WTC11 (cell line): ENCODE results near the gene PDZD8.

Source experiments
- CREB1 ChIP-seq: sonication (generic); formaldehyde crosslinking; IDR thresholded peaks from 2 replicates; pipeline ENCODE4 v1.8.0; 2023; ENCODE audit warnings: mild to moderate bottlenecking, missing genetic modification reagents
- NFE2L1 ChIP-seq: sonication (generic); formaldehyde crosslinking; IDR thresholded peaks from 2 replicates; pipeline ENCODE4 v1.8.1; 2023; ENCODE audit warnings: missing genetic modification reagents
- NR2C2 ChIP-seq: sonication (generic); formaldehyde crosslinking; IDR thresholded peaks from 2 replicates; pipeline ENCODE4 v1.8.0; 2022; ENCODE audit warnings: mild to moderate bottlenecking, missing genetic modification reagents
- SMAD3 ChIP-seq: sonication (generic); formaldehyde crosslinking; IDR thresholded peaks from 2 replicates; pipeline ENCODE4 v1.8.0; 2022; ENCODE audit warnings: missing genetic modification reagents, mild to moderate bottlenecking, borderline replicate concordance
- SMAD4 ChIP-seq: sonication (generic); formaldehyde crosslinking; IDR thresholded peaks from 2 replicates; pipeline ENCODE4 v1.8.0; 2022; ENCODE audit warnings: mild to moderate bottlenecking, missing genetic modification reagents
- TF ChIP-seq, protein P1 (sequence below): fragments of 200-600 bp; IDR thresholded peaks from 2 replicates; pipeline ENCODE4 v1.8.0; 2022; ENCODE audit warnings: antibody characterized with exemption
- TF ChIP-seq, protein P2 (sequence below): sonication (generic); formaldehyde crosslinking; IDR thresholded peaks from 2 replicates; pipeline ENCODE4 v1.8.0; 2023; ENCODE audit warnings: missing genetic modification reagents, mild to moderate bottlenecking, borderline replicate concordance
- TF ChIP-seq, protein P3 (sequence below): sonication (generic); formaldehyde crosslinking; IDR thresholded peaks from 2 replicates; pipeline ENCODE4 v1.8.1; 2022; ENCODE audit warnings: low read depth, missing genetic modification reagents, borderline replicate concordance
- TF ChIP-seq, protein P4 (sequence below): sonication (generic); formaldehyde crosslinking; IDR thresholded peaks from 2 replicates; pipeline ENCODE4 v1.8.1; 2023; ENCODE audit warnings: mild to moderate bottlenecking, missing genetic modification reagents, moderate library complexity

DNA sequence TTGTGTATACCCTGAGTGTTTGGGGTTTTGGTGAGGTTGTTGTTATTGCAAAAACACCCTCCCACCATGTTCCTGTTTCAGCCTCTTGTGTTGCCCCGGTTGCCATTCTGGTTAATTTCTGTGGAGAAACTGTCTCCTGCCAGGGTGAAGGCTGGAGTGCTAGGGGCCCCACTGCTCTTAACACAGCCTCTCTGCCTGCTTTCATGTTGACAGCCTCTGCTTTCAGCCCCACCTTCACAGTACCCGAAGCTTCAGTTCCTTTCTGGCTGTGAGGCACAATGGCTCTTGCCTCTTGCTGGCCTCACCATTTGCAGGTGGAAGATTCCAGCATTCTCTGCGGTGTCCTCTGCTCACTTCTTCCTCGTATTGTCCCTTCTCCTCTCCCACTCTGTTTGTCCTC is 115.2 kb downstream of the PDZD8 start:
- TF ChIP-seq, protein P1, sequence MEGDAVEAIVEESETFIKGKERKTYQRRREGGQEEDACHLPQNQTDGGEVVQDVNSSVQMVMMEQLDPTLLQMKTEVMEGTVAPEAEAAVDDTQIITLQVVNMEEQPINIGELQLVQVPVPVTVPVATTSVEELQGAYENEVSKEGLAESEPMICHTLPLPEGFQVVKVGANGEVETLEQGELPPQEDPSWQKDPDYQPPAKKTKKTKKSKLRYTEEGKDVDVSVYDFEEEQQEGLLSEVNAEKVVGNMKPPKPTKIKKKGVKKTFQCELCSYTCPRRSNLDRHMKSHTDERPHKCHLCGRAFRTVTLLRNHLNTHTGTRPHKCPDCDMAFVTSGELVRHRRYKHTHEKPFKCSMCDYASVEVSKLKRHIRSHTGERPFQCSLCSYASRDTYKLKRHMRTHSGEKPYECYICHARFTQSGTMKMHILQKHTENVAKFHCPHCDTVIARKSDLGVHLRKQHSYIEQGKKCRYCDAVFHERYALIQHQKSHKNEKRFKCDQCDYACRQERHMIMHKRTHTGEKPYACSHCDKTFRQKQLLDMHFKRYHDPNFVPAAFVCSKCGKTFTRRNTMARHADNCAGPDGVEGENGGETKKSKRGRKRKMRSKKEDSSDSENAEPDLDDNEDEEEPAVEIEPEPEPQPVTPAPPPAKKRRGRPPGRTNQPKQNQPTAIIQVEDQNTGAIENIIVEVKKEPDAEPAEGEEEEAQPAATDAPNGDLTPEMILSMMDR, result no peak
- TF ChIP-seq SMAD3 (CRISPR knock-in tag), result no peak
- TF ChIP-seq, protein P2, sequence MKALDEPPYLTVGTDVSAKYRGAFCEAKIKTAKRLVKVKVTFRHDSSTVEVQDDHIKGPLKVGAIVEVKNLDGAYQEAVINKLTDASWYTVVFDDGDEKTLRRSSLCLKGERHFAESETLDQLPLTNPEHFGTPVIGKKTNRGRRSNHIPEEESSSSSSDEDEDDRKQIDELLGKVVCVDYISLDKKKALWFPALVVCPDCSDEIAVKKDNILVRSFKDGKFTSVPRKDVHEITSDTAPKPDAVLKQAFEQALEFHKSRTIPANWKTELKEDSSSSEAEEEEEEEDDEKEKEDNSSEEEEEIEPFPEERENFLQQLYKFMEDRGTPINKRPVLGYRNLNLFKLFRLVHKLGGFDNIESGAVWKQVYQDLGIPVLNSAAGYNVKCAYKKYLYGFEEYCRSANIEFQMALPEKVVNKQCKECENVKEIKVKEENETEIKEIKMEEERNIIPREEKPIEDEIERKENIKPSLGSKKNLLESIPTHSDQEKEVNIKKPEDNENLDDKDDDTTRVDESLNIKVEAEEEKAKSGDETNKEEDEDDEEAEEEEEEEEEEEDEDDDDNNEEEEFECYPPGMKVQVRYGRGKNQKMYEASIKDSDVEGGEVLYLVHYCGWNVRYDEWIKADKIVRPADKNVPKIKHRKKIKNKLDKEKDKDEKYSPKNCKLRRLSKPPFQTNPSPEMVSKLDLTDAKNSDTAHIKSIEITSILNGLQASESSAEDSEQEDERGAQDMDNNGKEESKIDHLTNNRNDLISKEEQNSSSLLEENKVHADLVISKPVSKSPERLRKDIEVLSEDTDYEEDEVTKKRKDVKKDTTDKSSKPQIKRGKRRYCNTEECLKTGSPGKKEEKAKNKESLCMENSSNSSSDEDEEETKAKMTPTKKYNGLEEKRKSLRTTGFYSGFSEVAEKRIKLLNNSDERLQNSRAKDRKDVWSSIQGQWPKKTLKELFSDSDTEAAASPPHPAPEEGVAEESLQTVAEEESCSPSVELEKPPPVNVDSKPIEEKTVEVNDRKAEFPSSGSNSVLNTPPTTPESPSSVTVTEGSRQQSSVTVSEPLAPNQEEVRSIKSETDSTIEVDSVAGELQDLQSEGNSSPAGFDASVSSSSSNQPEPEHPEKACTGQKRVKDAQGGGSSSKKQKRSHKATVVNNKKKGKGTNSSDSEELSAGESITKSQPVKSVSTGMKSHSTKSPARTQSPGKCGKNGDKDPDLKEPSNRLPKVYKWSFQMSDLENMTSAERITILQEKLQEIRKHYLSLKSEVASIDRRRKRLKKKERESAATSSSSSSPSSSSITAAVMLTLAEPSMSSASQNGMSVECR (CRISPR knock-in tag), result no peak
- TF ChIP-seq, protein P3, sequence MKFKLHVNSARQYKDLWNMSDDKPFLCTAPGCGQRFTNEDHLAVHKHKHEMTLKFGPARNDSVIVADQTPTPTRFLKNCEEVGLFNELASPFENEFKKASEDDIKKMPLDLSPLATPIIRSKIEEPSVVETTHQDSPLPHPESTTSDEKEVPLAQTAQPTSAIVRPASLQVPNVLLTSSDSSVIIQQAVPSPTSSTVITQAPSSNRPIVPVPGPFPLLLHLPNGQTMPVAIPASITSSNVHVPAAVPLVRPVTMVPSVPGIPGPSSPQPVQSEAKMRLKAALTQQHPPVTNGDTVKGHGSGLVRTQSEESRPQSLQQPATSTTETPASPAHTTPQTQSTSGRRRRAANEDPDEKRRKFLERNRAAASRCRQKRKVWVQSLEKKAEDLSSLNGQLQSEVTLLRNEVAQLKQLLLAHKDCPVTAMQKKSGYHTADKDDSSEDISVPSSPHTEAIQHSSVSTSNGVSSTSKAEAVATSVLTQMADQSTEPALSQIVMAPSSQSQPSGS, result no peak
- TF ChIP-seq NFE2L1 (CRISPR knock-in tag), result no peak
- TF ChIP-seq, protein P4, sequence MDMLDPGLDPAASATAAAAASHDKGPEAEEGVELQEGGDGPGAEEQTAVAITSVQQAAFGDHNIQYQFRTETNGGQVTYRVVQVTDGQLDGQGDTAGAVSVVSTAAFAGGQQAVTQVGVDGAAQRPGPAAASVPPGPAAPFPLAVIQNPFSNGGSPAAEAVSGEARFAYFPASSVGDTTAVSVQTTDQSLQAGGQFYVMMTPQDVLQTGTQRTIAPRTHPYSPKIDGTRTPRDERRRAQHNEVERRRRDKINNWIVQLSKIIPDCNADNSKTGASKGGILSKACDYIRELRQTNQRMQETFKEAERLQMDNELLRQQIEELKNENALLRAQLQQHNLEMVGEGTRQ (CRISPR knock-in tag), result no peak
- no peak for TF ChIP-seq CREB1 (CRISPR knock-in tag)
- TF ChIP-seq NR2C2 (CRISPR knock-in tag), result no peak
- no peak for TF ChIP-seq SMAD4
